Measurements from ENCODE around the gene HOXB2.

Gene HOXB2

DNA sequence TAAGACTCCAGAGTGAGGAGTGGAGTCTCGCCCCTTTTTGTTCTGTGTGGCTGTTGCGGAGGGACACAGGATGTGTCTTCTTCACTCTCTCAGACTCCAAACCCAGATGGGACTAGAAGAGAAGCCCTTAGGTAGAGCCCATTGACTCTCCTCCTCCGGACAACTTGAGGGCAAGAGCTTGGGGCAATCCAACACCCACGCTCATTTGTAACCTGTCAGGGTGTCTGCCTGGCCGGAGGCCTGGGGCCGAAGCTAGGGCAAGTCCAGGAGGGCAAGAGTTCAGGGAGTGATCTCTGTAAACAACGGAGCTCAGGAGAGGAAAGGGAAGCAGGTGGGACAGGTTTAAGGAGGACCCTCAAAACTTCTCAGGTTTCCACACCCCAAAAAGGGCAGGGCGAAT is 12.6 kb downstream of the HOXB2 start:
- Histone ChIP-seq H3K4me3 (ENCODE audit: severe bottlenecking) (no peak overlapping the region), H3K4me1 (ENCODE audit: insufficient read depth, poor library complexity, severe bottlenecking) (no peaks in the 10 kb centered on the region), H3K36me3 (ENCODE audit: low read depth) (no peaks in the 10 kb centered on the region), H3K9me3 (ENCODE audit: severe bottlenecking) (no peaks in the 10 kb centered on the region), H3K27me3 (ENCODE audit: insufficient read depth, poor library complexity, severe bottlenecking) (no peaks in the 10 kb centered on the region), H3K27ac (ENCODE audit: poor library complexity, severe bottlenecking) (no peak overlapping the region)
- ATAC-seq (ENCODE audit: low read depth), result no peak
- TF ChIP-seq, protein P1, sequence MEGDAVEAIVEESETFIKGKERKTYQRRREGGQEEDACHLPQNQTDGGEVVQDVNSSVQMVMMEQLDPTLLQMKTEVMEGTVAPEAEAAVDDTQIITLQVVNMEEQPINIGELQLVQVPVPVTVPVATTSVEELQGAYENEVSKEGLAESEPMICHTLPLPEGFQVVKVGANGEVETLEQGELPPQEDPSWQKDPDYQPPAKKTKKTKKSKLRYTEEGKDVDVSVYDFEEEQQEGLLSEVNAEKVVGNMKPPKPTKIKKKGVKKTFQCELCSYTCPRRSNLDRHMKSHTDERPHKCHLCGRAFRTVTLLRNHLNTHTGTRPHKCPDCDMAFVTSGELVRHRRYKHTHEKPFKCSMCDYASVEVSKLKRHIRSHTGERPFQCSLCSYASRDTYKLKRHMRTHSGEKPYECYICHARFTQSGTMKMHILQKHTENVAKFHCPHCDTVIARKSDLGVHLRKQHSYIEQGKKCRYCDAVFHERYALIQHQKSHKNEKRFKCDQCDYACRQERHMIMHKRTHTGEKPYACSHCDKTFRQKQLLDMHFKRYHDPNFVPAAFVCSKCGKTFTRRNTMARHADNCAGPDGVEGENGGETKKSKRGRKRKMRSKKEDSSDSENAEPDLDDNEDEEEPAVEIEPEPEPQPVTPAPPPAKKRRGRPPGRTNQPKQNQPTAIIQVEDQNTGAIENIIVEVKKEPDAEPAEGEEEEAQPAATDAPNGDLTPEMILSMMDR (IDR thresholded peaks at IDR 0.05; ENCODE audit: poor library complexity, severe bottlenecking), result no peak
- no peak for DNase-seq (ENCODE audit: low spot score)

GRCh38 chr17:48530887-48531272 is 14.0 kb downstream of the HOXB2 start, which contains the start of gene HOXB1:
HOXB1 (minus strand) TSS chr17:48531011; CDS start chr17:48530904, 107 bp downstream.
- H3K4me1 ChIP-seq (ENCODE audit: insufficient read depth, poor library complexity, severe bottlenecking), result no peaks in the 10 kb centered on the region
- TF ChIP-seq, protein P1 (IDR thresholded peaks at IDR 0.05; ENCODE audit: poor library complexity, severe bottlenecking), result no peak
- no peak within 1 kb of the TSS for H3K27ac ChIP-seq (ENCODE audit: poor library complexity, severe bottlenecking)
- DNase-seq (ENCODE audit: low spot score), result no peak
- no peaks in the 10 kb centered on the region for H3K36me3 ChIP-seq (ENCODE audit: low read depth)
- no peaks in the 10 kb centered on the region for H3K27me3 ChIP-seq (ENCODE audit: insufficient read depth, poor library complexity, severe bottlenecking)
- ATAC-seq (ENCODE audit: low read depth), result no peak
- no peak within 1 kb of the TSS for H3K4me3 ChIP-seq (ENCODE audit: severe bottlenecking)
- H3K9me3 ChIP-seq (ENCODE audit: severe bottlenecking), result no peaks in the 10 kb centered on the region

GRCh38 chr17:48530208-48530886 is 14.6 kb downstream of the HOXB2 start:
- H3K4me1 ChIP-seq (ENCODE audit: insufficient read depth, poor library complexity, severe bottlenecking), result no peaks in the 10 kb centered on the region

DNA sequence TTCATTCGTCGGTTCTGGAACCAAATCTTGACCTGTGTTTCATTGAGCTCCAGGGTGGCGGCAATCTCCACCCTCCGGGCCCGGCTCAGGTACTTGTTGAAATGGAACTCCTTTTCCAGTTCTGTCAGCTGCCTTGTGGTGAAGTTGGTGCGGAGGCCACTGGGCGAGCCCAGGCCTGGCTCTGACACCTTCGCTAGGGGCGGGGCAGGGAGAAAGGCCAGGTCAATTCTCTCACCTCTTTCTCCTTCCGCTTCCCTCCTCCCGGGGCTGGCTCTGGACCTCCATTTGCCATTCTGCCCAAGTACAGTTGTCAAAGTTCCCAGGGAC is 15.3 kb downstream of the HOXB2 start:
- Histone ChIP-seq H3K4me1 (ENCODE audit: insufficient read depth, poor library complexity, severe bottlenecking) (no peaks in the 10 kb centered on the region), H3K36me3 (ENCODE audit: low read depth) (no peaks in the 10 kb centered on the region), H3K27ac (ENCODE audit: poor library complexity, severe bottlenecking) (no peak overlapping the region), H3K9me3 (ENCODE audit: severe bottlenecking) (no peaks in the 10 kb centered on the region), H3K4me3 (ENCODE audit: severe bottlenecking) (no peak overlapping the region), H3K27me3 (ENCODE audit: insufficient read depth, poor library complexity, severe bottlenecking) (no peaks in the 10 kb centered on the region)
- TF ChIP-seq, protein P1 (IDR thresholded peaks at IDR 0.05; ENCODE audit: poor library complexity, severe bottlenecking), result no peak
- DNase-seq (ENCODE audit: low spot score) (peak; percentile 62), ATAC-seq (ENCODE audit: low read depth) (no peak)

More at GRCh38 chr17:48530208-48530886, 14.6 kb downstream of the HOXB2 start:
- Histone ChIP-seq H3K4me3 (ENCODE audit: severe bottlenecking) (no peak overlapping the region), H3K27me3 (ENCODE audit: insufficient read depth, poor library complexity, severe bottlenecking) (no peaks in the 10 kb centered on the region), H3K9me3 (ENCODE audit: severe bottlenecking) (no peaks in the 10 kb centered on the region), H3K36me3 (ENCODE audit: low read depth) (no peaks in the 10 kb centered on the region), H3K27ac (ENCODE audit: poor library complexity, severe bottlenecking) (no peak overlapping the region)
- peak; percentile 58 for DNase-seq (ENCODE audit: low spot score)
- no peak for ATAC-seq (ENCODE audit: low read depth)
- TF ChIP-seq, protein P1 (IDR thresholded peaks at IDR 0.05; ENCODE audit: poor library complexity, severe bottlenecking), result no peak

- H3K27ac ChIP-seq (ENCODE audit: poor library complexity, severe bottlenecking), result no peak overlapping the region
- H3K4me1 ChIP-seq (ENCODE audit: insufficient read depth, poor library complexity, severe bottlenecking), result no peaks in the 10 kb centered on the region
- H3K27me3 ChIP-seq (ENCODE audit: insufficient read depth, poor library complexity, severe bottlenecking), result no peaks in the 10 kb centered on the region
- H3K9me3 ChIP-seq (ENCODE audit: severe bottlenecking), result no peaks in the 10 kb centered on the region
- no peak for ATAC-seq (ENCODE audit: low read depth)
- TF ChIP-seq, protein P1 (IDR thresholded peaks at IDR 0.05; ENCODE audit: poor library complexity, severe bottlenecking), result no peak
- DNase-seq (ENCODE audit: low spot score), result no peak
- H3K36me3 ChIP-seq (ENCODE audit: low read depth), result no peaks in the 10 kb centered on the region
- H3K4me3 ChIP-seq (ENCODE audit: severe bottlenecking), result no peak overlapping the region
Observed at GRCh38 chr17:48528936-48529682, 15.8 kb downstream of the HOXB2 start.
